ENCODE measurements around the gene RUNX1.

The RUNX1 gene

GRCh38 chr21:35036465-35037383, 12.4 kb downstream of the RUNX1 start:
- DNase-seq (ENCODE audit: low read depth) = no peak

GRCh38 chr21:35035581-35035980, 13.5 kb downstream of the RUNX1 start:
- no peak for DNase-seq (ENCODE audit: low read depth)

DNA sequence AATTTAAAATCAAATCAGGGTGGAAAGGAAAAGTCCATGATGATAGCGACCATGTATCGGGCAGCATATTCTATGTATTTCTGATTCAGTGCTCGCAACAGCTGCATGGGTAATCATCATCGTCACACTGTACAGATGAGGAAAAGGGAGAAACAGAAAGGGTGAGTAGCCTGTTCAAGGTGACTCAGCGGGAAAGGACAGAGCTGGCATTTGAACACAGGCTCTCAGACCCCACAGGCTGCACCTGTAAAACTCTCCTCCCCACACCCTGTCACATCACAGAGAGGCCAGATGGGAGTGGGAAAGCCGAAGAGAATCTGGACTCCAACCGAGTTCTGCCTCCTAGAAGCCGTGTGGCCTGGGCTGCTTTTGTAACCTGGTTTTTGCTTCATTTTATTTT, 14.0 kb downstream of the RUNX1 start:
- no peak for DNase-seq (ENCODE audit: low read depth)

DNA sequence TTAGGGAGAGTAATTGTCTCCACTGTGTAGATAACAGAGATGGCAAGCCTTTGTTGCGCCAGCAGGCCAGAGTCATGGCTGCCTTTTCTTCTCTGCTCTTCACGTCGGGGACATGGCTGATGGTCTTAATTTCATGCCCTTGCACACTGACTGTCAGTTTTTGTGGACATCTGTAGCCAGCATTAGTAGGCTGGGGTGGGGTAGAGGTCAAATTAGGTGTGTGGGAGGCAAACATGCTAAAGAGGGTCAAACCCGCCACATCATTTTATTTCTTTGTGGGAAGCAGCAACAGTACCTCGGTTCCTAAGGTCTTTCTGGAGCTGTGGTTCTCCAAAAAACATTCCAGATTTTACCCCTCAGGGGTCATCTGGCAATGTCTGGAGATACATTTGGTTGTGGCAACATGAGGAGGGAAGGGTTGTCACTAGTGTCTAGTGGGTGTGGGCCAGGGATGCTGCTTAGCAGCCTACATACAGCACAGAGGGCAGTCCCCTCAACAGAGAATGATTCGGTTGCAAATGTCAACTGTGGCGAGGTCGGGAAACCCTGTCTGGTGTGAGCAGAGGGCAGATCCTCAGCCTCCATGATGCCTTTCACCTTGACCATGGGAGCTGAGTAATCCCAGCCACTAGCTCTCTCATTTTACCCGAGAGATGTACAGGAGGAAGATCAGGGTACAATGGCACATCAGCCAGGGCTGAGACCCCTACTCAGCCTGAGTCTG, 14.7 kb downstream of the RUNX1 start:
- no peak for DNase-seq (ENCODE audit: low read depth)

DNA sequence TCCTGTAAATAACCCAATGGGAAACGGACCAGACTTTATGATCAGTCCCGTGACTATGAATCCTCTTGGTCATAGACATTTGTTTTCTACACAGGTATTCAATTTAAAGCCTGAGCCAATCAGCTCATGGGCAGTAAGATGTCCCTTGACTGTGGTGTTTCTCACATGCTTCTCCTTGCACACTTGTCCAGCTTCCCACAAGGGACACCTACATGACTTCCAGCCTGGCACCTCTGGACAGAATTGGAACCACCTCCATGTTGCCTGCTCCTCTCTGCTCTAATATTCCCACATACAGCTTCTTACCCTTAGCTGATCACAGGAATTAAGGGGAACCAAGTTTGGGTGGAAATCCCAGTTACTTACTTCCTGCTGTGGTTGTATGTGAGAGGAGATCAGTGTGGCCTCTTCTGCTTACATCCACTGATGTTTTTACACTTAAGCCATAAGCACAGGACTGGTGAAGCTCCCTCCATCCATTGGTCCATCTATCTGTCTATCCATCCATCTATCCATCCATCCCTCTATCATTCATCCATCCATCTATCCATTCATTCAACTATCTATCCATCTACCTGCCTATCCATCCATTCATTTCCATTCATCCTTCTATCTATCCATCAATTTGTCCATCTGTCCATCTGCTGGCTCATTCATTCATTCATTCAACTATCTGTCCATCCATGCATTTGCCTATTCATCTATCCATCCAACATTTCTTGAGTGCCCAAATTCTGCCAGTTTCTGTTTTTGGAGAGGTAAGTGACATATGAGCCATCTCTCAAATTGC, 16.4 kb downstream of the RUNX1 start:
- no peak for DNase-seq (ENCODE audit: low read depth)

DNA sequence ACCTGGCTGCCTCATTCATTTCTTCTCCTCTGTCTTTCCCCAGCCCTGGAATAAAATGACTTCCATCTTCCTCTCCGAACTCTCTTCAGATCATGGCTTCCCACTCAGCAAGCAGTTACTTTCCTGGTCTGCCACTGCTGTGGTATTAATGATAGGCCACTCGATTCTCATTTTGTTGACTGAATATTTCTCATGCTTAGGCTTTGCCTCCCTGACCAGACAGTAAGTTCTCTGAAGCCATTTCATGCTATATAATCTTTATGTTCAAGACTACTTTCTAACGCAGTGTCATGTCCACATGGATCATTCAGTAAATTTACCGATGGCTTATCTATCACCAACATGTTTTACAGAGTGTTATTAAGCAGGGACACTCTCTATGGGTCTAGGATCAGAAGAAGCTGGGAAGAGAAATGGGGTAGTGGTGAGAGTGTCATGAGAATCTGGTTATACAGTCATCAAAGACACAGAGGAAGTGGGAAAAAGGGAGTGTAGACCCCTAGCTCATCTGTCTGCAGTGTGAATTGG, 20.6 kb downstream of the RUNX1 start:
- DNase-seq (ENCODE audit: low read depth) = no peak

GRCh38 chr21:35027563-35028450, 21.3 kb downstream of the RUNX1 start:
- DNase-seq (ENCODE audit: low read depth) = no peak

- DNase-seq (ENCODE audit: low read depth) = peak; percentile 70
Observed at GRCh38 chr21:35026617-35027562, 22.2 kb downstream of the RUNX1 start.

DNA sequence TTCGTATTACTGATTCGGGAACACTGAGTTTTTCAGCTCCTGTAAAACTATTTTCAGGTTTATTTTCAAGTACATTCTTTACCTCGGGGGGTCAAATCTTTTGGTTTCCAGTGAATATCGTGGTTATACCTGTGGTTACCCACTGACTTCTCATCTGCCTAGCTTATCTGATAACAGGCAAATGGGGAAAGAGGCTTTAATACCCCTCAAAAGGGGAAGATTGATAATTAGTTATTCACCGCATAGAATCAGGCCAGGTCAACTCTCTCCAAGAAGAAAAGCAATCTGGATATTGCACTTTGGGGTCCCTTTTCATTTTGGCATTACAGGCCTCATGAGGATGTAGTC, 23.0 kb downstream of the RUNX1 start:
- DNase-seq (ENCODE audit: low read depth) = no peak

DNA sequence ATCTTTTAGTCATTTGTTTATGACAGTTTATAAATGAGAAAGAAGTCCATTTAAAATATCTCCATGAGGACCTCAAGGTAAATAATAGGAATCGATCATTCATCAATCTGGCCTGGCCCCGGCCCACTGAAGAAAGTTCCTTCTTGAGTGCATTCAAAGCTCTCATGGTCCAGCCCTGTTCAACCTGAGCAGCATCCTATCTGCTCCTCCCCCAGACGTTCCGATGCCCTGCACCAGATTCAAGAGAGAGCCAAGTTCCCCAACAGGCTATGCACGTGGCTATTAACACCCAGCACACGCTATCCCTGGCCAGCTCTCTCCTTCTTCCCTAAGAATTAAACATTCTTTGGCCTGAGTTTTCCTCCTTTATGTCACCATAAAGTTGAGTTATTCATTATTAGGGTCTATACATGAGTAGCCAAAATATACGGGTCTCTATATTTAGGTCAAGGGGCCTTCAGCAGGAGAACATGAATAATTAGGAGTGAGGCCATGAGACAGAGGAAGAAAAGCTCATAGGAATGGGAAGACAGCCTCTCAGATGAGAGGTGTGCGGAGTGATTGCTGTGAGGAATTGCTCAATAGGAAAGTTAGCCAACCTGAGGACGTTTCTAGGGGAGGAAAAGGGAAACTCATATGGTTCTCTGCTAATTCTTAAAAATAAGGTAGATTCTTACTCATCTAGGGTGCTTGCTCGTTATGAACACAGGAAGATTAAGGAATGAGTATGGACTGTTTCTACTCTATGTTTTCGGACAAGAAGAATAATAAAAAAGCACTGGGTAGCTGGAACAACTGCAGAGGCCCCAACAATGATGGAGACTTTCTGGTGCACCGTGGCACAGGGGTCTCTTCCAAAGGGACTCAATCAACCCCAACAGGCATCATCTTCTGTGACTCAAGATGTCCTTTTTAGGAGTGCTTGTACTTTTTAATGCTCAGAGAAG, 23.6 kb downstream of the RUNX1 start:
- no peak for DNase-seq (ENCODE audit: low read depth)

GRCh38 chr21:35024513-35024912, 24.6 kb downstream of the RUNX1 start:
- no peak for DNase-seq (ENCODE audit: low read depth)

- DNase-seq (ENCODE audit: low read depth) = no peak
Observed at GRCh38 chr21:35024071-35024420, 25.1 kb downstream of the RUNX1 start.

DNA sequence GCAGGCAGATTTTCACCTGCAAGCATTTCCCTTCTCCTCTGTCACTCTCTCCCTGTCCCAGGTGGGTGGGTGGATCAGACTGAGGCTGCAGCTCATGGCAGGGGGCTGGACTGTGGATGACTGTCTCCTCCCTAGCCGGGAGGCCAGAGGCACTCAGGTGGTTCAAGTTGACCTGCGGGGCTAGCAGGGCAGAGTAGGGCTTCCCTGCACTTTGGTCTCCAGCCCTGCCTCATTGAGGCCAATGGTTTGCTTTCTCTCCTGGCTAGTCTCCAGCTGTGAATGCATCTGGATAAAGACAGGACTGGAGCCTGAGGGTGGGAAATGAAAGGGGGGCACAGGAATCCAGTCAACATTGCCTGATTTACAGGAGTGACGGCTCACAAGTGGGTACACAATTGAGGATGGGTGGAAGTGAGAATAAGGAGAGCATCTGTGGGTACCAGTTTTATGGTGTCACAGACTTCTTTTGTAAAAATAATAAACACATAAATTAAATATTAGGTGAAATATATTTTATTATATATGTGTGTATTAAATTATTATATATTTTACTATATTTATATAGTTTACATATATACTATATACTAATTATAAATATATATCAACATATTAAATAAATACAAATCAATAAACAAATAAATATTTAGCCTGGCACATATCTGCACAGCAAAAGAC, 25.6 kb downstream of the RUNX1 start:
- no peak for DNase-seq (ENCODE audit: low read depth)

DNA sequence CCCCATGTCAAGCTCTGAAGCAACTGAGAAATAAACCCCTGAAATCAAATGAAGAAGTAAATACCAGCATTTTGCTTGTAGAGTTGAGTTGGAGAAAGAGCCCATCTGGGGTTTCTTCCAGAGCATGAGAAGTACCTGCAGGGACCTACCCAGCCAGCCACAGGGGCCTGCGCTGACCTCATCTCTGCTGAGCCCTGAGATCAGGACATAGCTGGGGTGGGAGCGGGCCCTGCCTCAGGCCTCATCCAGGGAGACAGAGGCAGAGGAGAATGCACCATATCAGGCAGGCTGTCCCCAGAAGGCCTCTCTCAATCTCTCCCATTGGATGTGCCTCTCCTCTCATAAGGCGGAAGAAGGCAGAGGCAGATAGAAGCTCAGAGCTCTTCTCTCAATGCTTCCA, 27.6 kb downstream of the RUNX1 start:
- no peak for DNase-seq (ENCODE audit: low read depth)

GRCh38 chr21:35020902-35021301, 28.2 kb downstream of the RUNX1 start:
- DNase-seq (ENCODE audit: low read depth) = no peak

DNA sequence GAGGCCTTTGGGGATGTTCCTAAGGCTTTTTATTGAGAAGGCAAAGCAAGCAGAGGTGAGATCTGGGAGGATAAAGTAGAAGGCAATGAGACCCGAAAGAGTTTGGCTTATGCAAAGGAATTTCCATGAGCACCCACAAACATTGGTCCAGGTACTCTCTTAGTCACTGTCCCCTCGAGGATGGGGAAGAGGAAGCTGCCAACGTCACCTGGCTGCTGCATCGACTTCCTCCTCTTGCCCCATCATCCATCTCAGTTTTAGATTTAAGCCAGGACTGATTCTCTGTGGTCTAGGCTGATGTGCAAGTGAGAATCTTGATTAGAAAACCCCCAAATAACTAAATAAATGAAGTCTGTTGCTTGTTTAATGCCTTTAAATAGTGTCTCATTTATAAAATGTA, 28.7 kb downstream of the RUNX1 start:
- DNase-seq (ENCODE audit: low read depth) = no peak

DNA sequence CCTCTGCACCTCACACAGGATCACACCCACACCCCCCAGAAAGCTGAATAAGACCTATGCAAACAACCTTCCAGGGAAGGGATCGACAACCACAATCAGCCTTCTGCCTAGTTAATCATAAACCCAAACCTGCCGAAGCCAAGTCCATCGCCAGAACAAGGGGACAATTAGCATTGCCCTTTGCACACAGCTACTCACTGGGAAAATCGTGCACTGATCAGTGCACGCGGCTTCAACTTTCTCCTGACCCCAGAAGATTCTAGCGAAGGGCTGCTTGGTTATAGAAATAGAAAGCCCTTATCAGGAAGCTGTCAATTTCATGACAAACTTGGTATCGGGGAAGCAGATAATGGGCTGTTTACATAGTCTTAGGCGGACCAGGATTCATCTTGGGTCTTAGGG, 29.5 kb downstream of the RUNX1 start:
- DNase-seq (ENCODE audit: low read depth) = no peak

GRCh38 chr21:35017256-35017655, 31.8 kb downstream of the RUNX1 start:
- DNase-seq (ENCODE audit: low read depth) = no peak

Data from stimulated activated CD8-positive, alpha-beta memory T cell treated with anti-CD3 and anti-CD28 coated beads, Interleukin-12 subunit alpha, Interleukin-12 subunit beta, amount 100 ng/mL, for 4 hours (primary cell).